IMR-90 (cell line): ENCODE results near the gene STOX1. TPM values are rescaled to one million over a fixed set of nuclear protein-coding genes. Genes with fewer than 3 reads are reported as not detected.
"Not testable (repeated sequence)": the region's sequence is repeated elsewhere in the genome, so short reads cannot be mapped to it uniquely, and the experiment has no call there.

Source experiments
- ATAC-seq: fragments of 200-7000 bp; cut with Tn5 transposase; 2 replicates; pipeline ENCODE4 v1.9.1; 2020; ENCODE audit warnings: low read depth, mild to moderate bottlenecking, moderate library complexity
- BruUV-seq: library from RNA; stranded (reverse); fragments of 400-500 nt; replicated peaks from 2 replicates; lab custom pipeline; 2021; lab: Mats Ljungman, UMichigan
- CTCF ChIA-PET: fragments of 300-600 bp; formaldehyde crosslinking; extraction: SDS; loops from one replicate; lab custom pipeline; 2021; ENCODE audit warnings: antibody characterized with exemption; lab: Yijun Ruan, JAX
- POLR2A ChIA-PET: fragments of 300-600 bp; sonication (Branson Sonifier 250); formaldehyde crosslinking; loops from one replicate; lab custom pipeline; 2022; ENCODE audit warnings: antibody characterized with exemption; ENCODE audit not compliant: unreplicated experiment; lab: Charles Lee
- DNase-seq: peaks from one replicate; pipeline ENCODE4 v3.0.0; 2013
- H2AFZ ChIP-seq: replicated peaks from 2 replicates; pipeline ENCODE3; 2013; ENCODE audit warnings: low read length, mild to moderate bottlenecking; ENCODE audit not compliant: poor library complexity
- H2AK5ac ChIP-seq: 2 replicates; pipeline ENCODE4 v1.6.1; 2013; ENCODE audit warnings: low read depth, low read length, inconsistent platforms
- H2AK9ac ChIP-seq: replicated peaks from 2 replicates; pipeline ENCODE3; 2013; ENCODE audit warnings: mild to moderate bottlenecking, low read depth, low read length, moderate library complexity; ENCODE audit not compliant: poor library complexity
- H2BK120ac ChIP-seq: 2 replicates; pipeline ENCODE4 v1.6.1; 2013; ENCODE audit warnings: low read depth, low read length, inconsistent platforms
- H2BK15ac ChIP-seq: 3 replicates; pipeline ENCODE4 v1.6.1; 2013; ENCODE audit warnings: low read depth, low read length, inconsistent platforms
- H2BK20ac ChIP-seq: 2 replicates; pipeline ENCODE4 v1.6.1; 2013; ENCODE audit warnings: low read depth, mild to moderate bottlenecking, inconsistent platforms, low read length, moderate library complexity
- H2BK5ac ChIP-seq: 2 replicates; pipeline ENCODE4 v1.6.1; 2013; ENCODE audit warnings: mild to moderate bottlenecking, low read depth, low read length, inconsistent platforms; ENCODE audit not compliant: poor library complexity, severe bottlenecking
- H3K14ac ChIP-seq: replicated peaks from 2 replicates; pipeline ENCODE4 v1.6.1; 2013; ENCODE audit warnings: low read depth, low read length, inconsistent platforms
- H3K18ac ChIP-seq: 2 replicates; pipeline ENCODE4 v1.6.1; 2013; ENCODE audit warnings: low read depth, low read length, control low read depth
- H3K23ac ChIP-seq: 2 replicates; pipeline ENCODE4 v1.6.1; 2013; ENCODE audit warnings: low read depth, low read length, inconsistent platforms
- H3K27ac ChIP-seq: 2 replicates; pipeline ENCODE4 v1.5.1; 2013; ENCODE audit warnings: mild to moderate bottlenecking, control low read depth, low read length; ENCODE audit not compliant: insufficient read depth
- H3K27me3 ChIP-seq: 2 replicates; pipeline ENCODE4 v1.6.1; 2013; ENCODE audit warnings: low read length; ENCODE audit not compliant: control insufficient read depth, insufficient read depth
- H3K36me3 ChIP-seq: 2 replicates; pipeline ENCODE4 v1.6.1; 2013; ENCODE audit warnings: low read length, mixed read lengths; ENCODE audit not compliant: control insufficient read depth, insufficient read depth
- H3K4ac ChIP-seq: 2 replicates; pipeline ENCODE4 v1.6.1; 2013; ENCODE audit warnings: low read depth, low read length, inconsistent platforms
- H3K4me1 ChIP-seq: 2 replicates; pipeline ENCODE4 v1.6.1; 2013; ENCODE audit warnings: low read length, mixed read lengths; ENCODE audit not compliant: control insufficient read depth, insufficient read depth
- H3K4me2 ChIP-seq: 2 replicates; pipeline ENCODE4 v1.6.1; 2013; ENCODE audit warnings: low read depth, mild to moderate bottlenecking, control low read depth, low read length, moderate library complexity
- H3K4me3 ChIP-seq: 2 replicates; pipeline ENCODE4 v1.5.1; 2013; ENCODE audit warnings: low read depth, mild to moderate bottlenecking, control low read depth, low read length, moderate library complexity; ENCODE audit not compliant: insufficient read depth
- H3K56ac ChIP-seq: 2 replicates; pipeline ENCODE4 v1.6.1; 2013; ENCODE audit warnings: low read length, inconsistent platforms; ENCODE audit not compliant: insufficient read depth; ENCODE audit errors: extremely low read depth
- H3K79me1 ChIP-seq, 2 experiments: 2 replicates each; pipeline ENCODE4 v1.6.1; 2013; ENCODE audit warnings: low read length in 2 of 2, inconsistent platforms in 1 of 2, low read depth in 1 of 2
- H3K9ac ChIP-seq: 2 replicates; pipeline ENCODE4 v1.6.1; 2013; ENCODE audit warnings: low read depth, low read length, control low read depth
- H3K9me1 ChIP-seq: 2 replicates; pipeline ENCODE4 v1.6.1; 2013; ENCODE audit warnings: low read length, inconsistent platforms; ENCODE audit not compliant: insufficient read depth
- H3K9me3 ChIP-seq: 2 replicates; pipeline ENCODE4 v1.6.1; 2013; ENCODE audit warnings: low read length; ENCODE audit not compliant: control insufficient read depth, insufficient read depth
- H4K20me1 ChIP-seq: 2 replicates; pipeline ENCODE4 v1.6.1; 2013; ENCODE audit warnings: low read length, inconsistent platforms; ENCODE audit not compliant: insufficient read depth
- H4K5ac ChIP-seq: 2 replicates; pipeline ENCODE4 v1.6.1; 2013; ENCODE audit warnings: mild to moderate bottlenecking, low read depth, low read length, control low read depth
- H4K8ac ChIP-seq, 2 experiments: 2 replicates each; pipeline ENCODE4 v1.6.1; 2013; ENCODE audit warnings: low read depth in 2 of 2, low read length in 2 of 2, control low read depth in 1 of 2, inconsistent platforms in 1 of 2
- H4K91ac ChIP-seq: 2 replicates; pipeline ENCODE4 v1.6.1; 2013; ENCODE audit warnings: low read depth, low read length, inconsistent platforms; ENCODE audit not compliant: insufficient read depth
- WGBS, 2 experiments: methylation state at CpG; one replicate each; pipeline versions ENCODE4 v1.1.5 to v1.1.7; 2013; ENCODE audit warnings: missing lambda C conversion rate in 2 of 2; ENCODE audit not compliant: insufficient read length in 1 of 2; ENCODE audit errors: extremely low coverage in 2 of 2; 5-methylcytosine and 5-hydroxymethylcytosine counted together
- dilution Hi-C: fragments of 300-500 bp; cut with HindIII; formaldehyde crosslinking; loops from one replicate; pipeline ENCODE4 v1.14.3; 2018; ENCODE audit warnings: low sequenced_read_pairs; ENCODE audit not compliant: unreplicated experiment
- in situ Hi-C: fragments of 300-500 bp; cut with MboI; formaldehyde crosslinking; loops from 3 replicates; pipeline ENCODE4 v1.14.3; 2019; ENCODE audit warnings: low sequenced_read_pairs, inconsistent platforms, mixed read lengths
- intact Hi-C: fragments of 100-400 bp; cut with micrococcal nuclease; formaldehyde crosslinking; loops from 2 replicates; pipeline ENCODE4 v1.10.0; 2022
- polyA plus RNA-seq, 3 experiments: library from polyadenylated mRNA; depleted of rRNA; stranded (reverse); fragments of >200 nt; gene quantifications; 2 replicates each; pipeline ENCODE4 v1.2.3, GENCODE V29; 2012; ENCODE audit warnings: low replicate concordance in 1 of 3
- total RNA-seq: library from RNA; depleted of rRNA; stranded (reverse); fragments of >200 nt; gene quantifications from 2 replicates; pipeline ENCODE4 v1.2.3, GENCODE V29; 2012

Gene STOX1
- total and polyA plus RNA-seq, 2 of the 4 experiments (the other 2 are of a cell fraction), result 0.03 to 0.18 TPM

DNA sequence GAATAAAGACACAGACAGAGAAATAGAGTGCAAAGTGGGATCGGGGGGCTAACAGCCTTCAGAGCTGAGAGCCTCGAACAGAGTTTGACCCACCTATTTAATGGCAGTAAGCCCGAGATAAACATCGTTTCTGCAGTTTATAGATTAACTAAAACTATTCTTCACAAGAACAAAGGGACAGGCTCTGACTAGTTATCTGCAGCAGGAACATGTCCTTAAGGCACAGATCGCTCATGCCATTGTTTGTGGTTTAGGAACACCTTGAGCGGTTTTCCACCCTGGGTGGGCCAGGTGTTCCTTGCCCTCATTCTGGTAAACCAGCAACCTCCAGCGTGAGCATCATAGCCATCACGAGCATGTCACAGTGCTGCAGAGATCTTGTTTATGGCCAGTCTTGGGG lies 40.8 kb downstream of the STOX1 start:
- H3K9me3 ChIP-seq, DNase-seq, BruUV-seq, H3K4me1 ChIP-seq, H2BK120ac ChIP-seq, H2BK20ac ChIP-seq, H3K27me3 ChIP-seq, H2BK5ac ChIP-seq, CTCF ChIA-PET, dilution Hi-C loops, H4K20me1 ChIP-seq, H3K4ac ChIP-seq, H2BK15ac ChIP-seq, H3K23ac ChIP-seq, H2AK5ac ChIP-seq, H3K4me3 ChIP-seq, H4K91ac ChIP-seq, H3K4me2 ChIP-seq, H3K27ac ChIP-seq, H4K5ac ChIP-seq, H3K56ac ChIP-seq, H3K9ac ChIP-seq, H3K36me3 ChIP-seq, H3K18ac ChIP-seq, ATAC-seq, in situ Hi-C loops, H2AFZ ChIP-seq, intact Hi-C loops, H3K79me1 ChIP-seq, POLR2A ChIA-PET, H2AK9ac ChIP-seq, H3K9me1 ChIP-seq, H4K8ac ChIP-seq, H3K14ac ChIP-seq: not testable (repeated sequence)
- 100% methylated on average over 3 of the region's 8 CpGs; no CpG with 5 or more reads in 1 of the 2 experiments for WGBS, 2 experiments
